Erythroblast (primary cell): ENCODE results near the gene FCMR.

Source experiments
- GATA1 ChIP-seq: IDR thresholded peaks from 2 replicates; pipeline ENCODE4 v1.6.1; 2011; ENCODE audit warnings: low read depth, mild to moderate bottlenecking, control low read depth, low read length, moderate library complexity
- POLR2A ChIP-seq: IDR thresholded peaks from 2 replicates; pipeline ENCODE4 v1.6.1; 2011; ENCODE audit warnings: mild to moderate bottlenecking, low read length

GRCh38 chr1:206960676-206961386 is 39.1 kb upstream of the FCMR start:
- TF ChIP-seq POLR2A (no peak), GATA1 (no peak)
